Esophagus squamous epithelium (tissue), 5 donors: ENCODE measurements around the gene LPAR4. TPM values are rescaled to one million over a fixed set of nuclear protein-coding genes. Genes with fewer than 3 reads are reported as not detected.
A peak's percentile ranks its signal among the peaks of the same experiment; 100 is the strongest.

Experiments used
- DNase-seq: peaks from one replicate; lab custom pipeline; 2025; lab: John Stamatoyannopoulos, UW
- H3K27ac ChIP-seq, 4 donors: fragments of 200-600 bp; sonication (generic); one replicate each; pipeline ENCODE4 v1.5.1; 2016 to 2019; ENCODE audit warnings: mild to moderate bottlenecking in 1 of 4
- H3K27me3 ChIP-seq, 4 donors: fragments of 200-600 bp; sonication (generic); 1 replicate in 3 of 4; 2 replicates in 1 of 4; pipeline versions ENCODE4 v1.5.1 to v1.6.0; 2017 to 2021; ENCODE audit warnings: antibody characterized with exemption in 1 of 4
- H3K36me3 ChIP-seq, 3 donors: fragments of 200-600 bp; sonication (generic); one replicate each; pipeline ENCODE4 v1.5.1; 2016 to 2019
- H3K4me1 ChIP-seq, 3 donors: fragments of 200-600 bp; sonication (generic); one replicate each; pipeline ENCODE4 v1.5.1; 2017 to 2019
- H3K4me3 ChIP-seq, 4 donors: fragments of 200-600 bp; sonication (generic); 1 replicate in 3 of 4; 2 replicates in 1 of 4; pipeline ENCODE4 v1.5.1; 2016 to 2019; ENCODE audit warnings: mild to moderate bottlenecking in 2 of 4, moderate library complexity in 1 of 4
- H3K9me3 ChIP-seq, 3 donors: fragments of 200-600 bp; sonication (generic); one replicate each; pipeline ENCODE4 v1.5.1; 2016 to 2019
- CTCF ChIP-seq, 6 experiments: fragments of 450-650 bp in 4 of 6; fragments of 200-600 bp in 2 of 6; sonication (generic) in 2 of 6; IDR thresholded peaks; one replicate each; pipeline ENCODE4 v1.5.1; 2016 to 2019; ENCODE audit warnings: antibody characterized with exemption in 6 of 6, mild to moderate bottlenecking in 4 of 6, moderate library complexity in 4 of 6
- POLR2A ChIP-seq, 4 donors: fragments of 450-650 bp; IDR thresholded peaks; one replicate each; pipeline ENCODE4 v1.6.1; 2017; ENCODE audit warnings: antibody characterized with exemption in 4 of 4, mild to moderate bottlenecking in 4 of 4, moderate library complexity in 3 of 4
- WGBS, 2 donors: methylation state at CpG; one replicate each; pipeline ENCODE4 v1.1.5; 2018; 5-methylcytosine and 5-hydroxymethylcytosine counted together
- intact Hi-C: fragments of 100-400 bp; cut with DNase I; formaldehyde crosslinking; loops from one replicate; pipeline ENCODE4 v1.15.0; 2022
- total RNA-seq, 4 donors: library from RNA; depleted of rRNA; stranded (reverse); fragments of >200 nt; gene quantifications; one replicate each; pipeline ENCODE4 v1.1.0, GENCODE V29; 2016
- donor health status: DM: yes; HTN: yes; CAD: no.

Gene LPAR4
- total RNA-seq: under 1 TPM in 2 of 4 donors, not detected in 2; 0.38 to 0.80 TPM

- no peaks in the 10 kb centered on the region for H3K27me3 ChIP-seq
- peak within 1 kb of the TSS in 3 of 4 donors; percentile 23 to 53 (median 30) for H3K4me3 ChIP-seq
- no peaks in the 10 kb centered on the region for H3K36me3 ChIP-seq
- 0 to 28% methylated on average over 3 to 9 of the region's 9 CpGs for WGBS, 2 donors
- H3K4me1 ChIP-seq: peaks cover 0 to 8% (median 0%) of the 10 kb centered on the region in 3 donors
- intact Hi-C loops: no loop called here
- no peaks in the 10 kb centered on the region for H3K9me3 ChIP-seq
- no peak for TF ChIP-seq CTCF (IDR thresholded peaks at IDR 0.05)
- no peak for TF ChIP-seq POLR2A (IDR thresholded peaks at IDR 0.05)
- no peak for DNase-seq
- peak within 1 kb of the TSS in 1 of 4 donors; percentile 25 for H3K27ac ChIP-seq
Observed at GRCh38 chrX:78747489-78747888, at the start of gene LPAR4. LPAR4 (plus strand) TSS chrX:78747720; CDS start chrX:78754870, 7,150 bp downstream.

GRCh38 chrX:78706071-78706470 is 41.4 kb upstream of the LPAR4 start:
- intact Hi-C loops: no loop called here
- TF ChIP-seq CTCF (IDR thresholded peaks at IDR 0.05) (no peak), POLR2A (IDR thresholded peaks at IDR 0.05) (no peak)

GRCh38 chrX:78708262-78708661 is 39.3 kb upstream of the LPAR4 start:
- peak in 4 of 6 experiments; percentile 10 to 22 (median 12) for TF ChIP-seq CTCF (IDR thresholded peaks at IDR 0.05)
- no peak for TF ChIP-seq POLR2A (IDR thresholded peaks at IDR 0.05)
- H3K36me3 ChIP-seq: no peaks in the 10 kb centered on the region
- H3K27me3 ChIP-seq: no peaks in the 10 kb centered on the region
- H3K27ac ChIP-seq: peak overlapping the region in 1 of 4 donors; percentile 29
- no peak for DNase-seq
- intact Hi-C loops: no loop called here
- WGBS, 2 donors: 14 to 32% methylated on average over 2 of the region's 2 CpGs
- no peaks in the 10 kb centered on the region for H3K9me3 ChIP-seq
- H3K4me3 ChIP-seq: no peak overlapping the region
- no peaks in the 10 kb centered on the region for H3K4me1 ChIP-seq

More at GRCh38 chrX:78706071-78706470, 41.4 kb upstream of the LPAR4 start:
- 17 to 66% methylated on average over 2 of the region's 2 CpGs for WGBS, 2 donors
- Histone ChIP-seq H3K9me3 (no peaks in the 10 kb centered on the region), H3K27ac (no peak overlapping the region), H3K4me1 (no peaks in the 10 kb centered on the region), H3K4me3 (no peak overlapping the region), H3K36me3 (no peaks in the 10 kb centered on the region), H3K27me3 (no peaks in the 10 kb centered on the region)
- no peak for DNase-seq

- no peak for DNase-seq
- intact Hi-C loops: no loop called here
- H3K27me3 ChIP-seq: no peaks in the 10 kb centered on the region
Observed at GRCh38 chrX:78708816-78709215, 38.7 kb upstream of the LPAR4 start.

GRCh38 chrX:78710171-78710570 is 37.3 kb upstream of the LPAR4 start:
- intact Hi-C loops: no loop called here
- Histone ChIP-seq H3K27me3 (no peaks in the 10 kb centered on the region), H3K4me1 (no peaks in the 10 kb centered on the region), H3K4me3 (no peak overlapping the region), H3K27ac (peak overlapping the region in 1 of 4 donors; percentile 31), H3K36me3 (no peaks in the 10 kb centered on the region), H3K9me3 (no peaks in the 10 kb centered on the region)
- 8 to 14% methylated on average over 1 of the region's 1 CpG for WGBS, 2 donors
- no peak for DNase-seq
- no peak for TF ChIP-seq POLR2A (IDR thresholded peaks at IDR 0.05)
- no peak for TF ChIP-seq CTCF (IDR thresholded peaks at IDR 0.05)

More at GRCh38 chrX:78708816-78709215, 38.7 kb upstream of the LPAR4 start:
- 36 to 40% methylated on average over 2 of the region's 2 CpGs for WGBS, 2 donors
- no peaks in the 10 kb centered on the region for H3K9me3 ChIP-seq
- H3K4me1 ChIP-seq: no peaks in the 10 kb centered on the region
- no peaks in the 10 kb centered on the region for H3K36me3 ChIP-seq
- peak overlapping the region in 1 of 4 donors; percentile 33 for H3K27ac ChIP-seq
- no peak overlapping the region for H3K4me3 ChIP-seq
- TF ChIP-seq POLR2A (IDR thresholded peaks at IDR 0.05) (no peak), CTCF (IDR thresholded peaks at IDR 0.05) (no peak)
